ENCODE measurements around the gene NLGN2. TPM values are rescaled to one million over a fixed set of nuclear protein-coding genes. Genes with fewer than 3 reads are reported as not detected.

The NLGN2 gene
- total and polyA plus RNA-seq, 4 donors, result 5.0 to 15.2 (median 8.2) TPM

- no peak overlapping the region for H3K4me3 ChIP-seq
- H3K9me3 ChIP-seq (ENCODE audit: control insufficient read depth in 4 of 4, insufficient read depth in 3 of 4, low read length in 3 of 4), result no peaks in the 10 kb centered on the region
- no peak overlapping the region for H3K27ac ChIP-seq (ENCODE audit: low read depth in 1 of 2, low read length in 1 of 2)
- H3K9ac ChIP-seq (ENCODE audit: insufficient read depth in 1 of 2, low read length in 2 of 2), result no peak overlapping the region
- peaks cover 0 to 10% (median 0%) of the 10 kb centered on the region in 3 donors for H3K27me3 ChIP-seq (ENCODE audit: control insufficient read depth in 3 of 3, insufficient read depth in 3 of 3, low read length in 2 of 3)
- no peaks in the 10 kb centered on the region for H3K36me3 ChIP-seq (ENCODE audit: control insufficient read depth in 4 of 4, insufficient read depth in 4 of 4, low read length in 4 of 4)
- TF ChIP-seq, protein P1, sequence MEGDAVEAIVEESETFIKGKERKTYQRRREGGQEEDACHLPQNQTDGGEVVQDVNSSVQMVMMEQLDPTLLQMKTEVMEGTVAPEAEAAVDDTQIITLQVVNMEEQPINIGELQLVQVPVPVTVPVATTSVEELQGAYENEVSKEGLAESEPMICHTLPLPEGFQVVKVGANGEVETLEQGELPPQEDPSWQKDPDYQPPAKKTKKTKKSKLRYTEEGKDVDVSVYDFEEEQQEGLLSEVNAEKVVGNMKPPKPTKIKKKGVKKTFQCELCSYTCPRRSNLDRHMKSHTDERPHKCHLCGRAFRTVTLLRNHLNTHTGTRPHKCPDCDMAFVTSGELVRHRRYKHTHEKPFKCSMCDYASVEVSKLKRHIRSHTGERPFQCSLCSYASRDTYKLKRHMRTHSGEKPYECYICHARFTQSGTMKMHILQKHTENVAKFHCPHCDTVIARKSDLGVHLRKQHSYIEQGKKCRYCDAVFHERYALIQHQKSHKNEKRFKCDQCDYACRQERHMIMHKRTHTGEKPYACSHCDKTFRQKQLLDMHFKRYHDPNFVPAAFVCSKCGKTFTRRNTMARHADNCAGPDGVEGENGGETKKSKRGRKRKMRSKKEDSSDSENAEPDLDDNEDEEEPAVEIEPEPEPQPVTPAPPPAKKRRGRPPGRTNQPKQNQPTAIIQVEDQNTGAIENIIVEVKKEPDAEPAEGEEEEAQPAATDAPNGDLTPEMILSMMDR (IDR thresholded peaks at IDR 0.05; ENCODE audit: control extremely low read depth, extremely low read depth), result no peak
- H3K4me1 ChIP-seq (ENCODE audit: control insufficient read depth in 5 of 5, insufficient read depth in 5 of 5, low read length in 5 of 5), result no peaks in the 10 kb centered on the region
- DNase-seq (no peak), ATAC-seq (ENCODE audit: insufficient read depth, low FRiP score) (no peak)
- whole genome bisulfite sequencing, 2 donors, result 91 to 96% methylated on average over 10 of the region's 10 CpGs
Observed at GRCh38 chr17:7429722-7430121, 22.1 kb downstream of the NLGN2 start.

GRCh38 chr17:7431231-7431630 lies 23.6 kb downstream of the NLGN2 start:
- peaks cover 0 to 25% (median 9%) of the 10 kb centered on the region in 3 donors for H3K27me3 ChIP-seq (ENCODE audit: control insufficient read depth in 3 of 3, insufficient read depth in 3 of 3, low read length in 2 of 3)
- H3K27ac ChIP-seq (ENCODE audit: low read depth in 1 of 2, low read length in 1 of 2), result no peak overlapping the region
- H3K4me3 ChIP-seq, result no peak overlapping the region
- DNase-seq, result no peak
- TF ChIP-seq, protein P1 (IDR thresholded peaks at IDR 0.05; ENCODE audit: control extremely low read depth, extremely low read depth), result no peak
- no peak for ATAC-seq (ENCODE audit: insufficient read depth, low FRiP score)
- no peaks in the 10 kb centered on the region for H3K9me3 ChIP-seq (ENCODE audit: control insufficient read depth in 4 of 4, insufficient read depth in 3 of 4, low read length in 3 of 4)
- 91 to 95% methylated on average over 1 of the region's 1 CpG for WGBS, 2 donors
- H3K9ac ChIP-seq (ENCODE audit: insufficient read depth in 1 of 2, low read length in 2 of 2), result no peak overlapping the region
- no peaks in the 10 kb centered on the region for H3K36me3 ChIP-seq (ENCODE audit: control insufficient read depth in 4 of 4, insufficient read depth in 4 of 4, low read length in 4 of 4)
- H3K4me1 ChIP-seq (ENCODE audit: control insufficient read depth in 5 of 5, insufficient read depth in 5 of 5, low read length in 5 of 5), result peaks cover 0 to 7% (median 0%) of the 10 kb centered on the region in 5 donors

- WGBS, 2 donors, result 94% methylated on average over 11 of the region's 11 CpGs
- no peaks in the 10 kb centered on the region for H3K36me3 ChIP-seq (ENCODE audit: control insufficient read depth in 4 of 4, insufficient read depth in 4 of 4, low read length in 4 of 4)
- ATAC-seq (ENCODE audit: insufficient read depth, low FRiP score) (no peak), DNase-seq (no peak)
- peaks cover 0 to 31% (median 12%) of the 10 kb centered on the region in 3 donors for H3K27me3 ChIP-seq (ENCODE audit: control insufficient read depth in 3 of 3, insufficient read depth in 3 of 3, low read length in 2 of 3)
- H3K27ac ChIP-seq (ENCODE audit: low read depth in 1 of 2, low read length in 1 of 2), result no peak overlapping the region
- H3K4me3 ChIP-seq, result no peak overlapping the region
- no peaks in the 10 kb centered on the region for H3K9me3 ChIP-seq (ENCODE audit: control insufficient read depth in 4 of 4, insufficient read depth in 3 of 4, low read length in 3 of 4)
- H3K4me1 ChIP-seq (ENCODE audit: control insufficient read depth in 5 of 5, insufficient read depth in 5 of 5, low read length in 5 of 5), result peaks cover 0 to 12% (median 4%) of the 10 kb centered on the region in 5 donors
- H3K9ac ChIP-seq (ENCODE audit: insufficient read depth in 1 of 2, low read length in 2 of 2), result no peak overlapping the region
- TF ChIP-seq, protein P1 (IDR thresholded peaks at IDR 0.05; ENCODE audit: control extremely low read depth, extremely low read depth), result no peak
Observed at GRCh38 chr17:7432296-7432695, 24.7 kb downstream of the NLGN2 start.
